ENCODE measurements around the gene HNRNPA0. TPM values are rescaled to one million over a fixed set of nuclear protein-coding genes. Genes with fewer than 3 reads are reported as not detected.

The HNRNPA0 gene
- total RNA-seq, 4 donors from 2014 or later = 9.7 to 16.9 (median 12.8) TPM

- ATAC-seq (ENCODE audit: low FRiP score) = no peak
Measured at GRCh38 chr5:137760719-137761516, 6.8 kb upstream of the HNRNPA0 start.

DNA sequence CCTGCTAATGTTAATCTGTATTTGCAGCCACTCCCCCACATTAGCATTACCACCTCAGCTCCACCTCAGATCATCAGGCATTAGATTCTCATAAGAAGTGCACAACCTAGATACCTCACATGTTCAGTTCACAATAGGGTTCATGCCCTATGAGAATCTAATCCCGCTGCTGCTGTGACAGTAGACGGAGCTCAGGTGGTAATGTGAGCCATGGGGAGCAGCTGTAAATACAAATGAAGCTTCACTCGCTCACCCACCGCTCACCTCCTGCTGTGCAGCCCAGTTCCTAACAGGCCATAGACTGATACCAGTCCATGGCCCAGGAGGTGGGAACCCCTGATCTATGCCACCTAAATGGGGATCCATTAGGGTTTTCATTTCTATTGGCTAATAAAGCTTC is 6.1 kb upstream of the HNRNPA0 start:
- no peak for ATAC-seq (ENCODE audit: low FRiP score)
- no peak for TF ChIP-seq CTCF (IDR thresholded peaks at IDR 0.05)

More at GRCh38 chr5:137760719-137761516, 6.8 kb upstream of the HNRNPA0 start:
- no peak for DNase-seq (ENCODE audit: low spot score)
- no peak for TF ChIP-seq CTCF (IDR thresholded peaks at IDR 0.05)

DNA sequence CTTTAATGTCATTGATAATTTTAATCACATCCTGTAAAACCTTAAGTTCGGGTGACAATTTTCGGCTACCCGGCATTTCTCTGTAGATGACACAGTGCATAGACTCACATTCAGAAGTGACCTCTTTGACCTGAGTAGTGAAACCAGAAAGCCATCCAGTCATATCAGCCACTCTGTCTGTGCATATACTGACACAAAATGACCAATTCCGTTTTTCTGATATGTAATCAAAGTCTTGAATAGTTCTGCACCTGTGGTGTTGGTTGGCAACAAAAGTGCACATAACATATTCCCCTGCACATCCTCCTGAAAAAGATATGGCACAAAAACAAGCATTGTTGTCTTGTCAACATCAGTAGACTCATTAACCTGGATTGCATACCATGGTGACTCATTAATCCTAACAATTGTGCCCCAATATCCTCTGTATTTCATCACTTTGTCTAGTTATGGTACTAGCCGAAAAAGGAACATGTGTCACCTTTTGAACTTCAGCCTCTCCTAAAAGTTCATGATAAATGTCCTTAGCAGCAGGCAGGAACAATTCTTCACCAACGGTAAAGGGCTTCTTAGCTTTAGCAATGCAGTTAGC is 4.6 kb upstream of the HNRNPA0 start:
- ATAC-seq (ENCODE audit: low FRiP score) (no peak), DNase-seq (ENCODE audit: low spot score) (no peak)
- TF ChIP-seq CTCF (IDR thresholded peaks at IDR 0.05) = no peak

More for the DNA sequence above, 6.1 kb upstream of the HNRNPA0 start:
- no peak for DNase-seq (ENCODE audit: low spot score)

GRCh38 chr5:137758121-137758520 is 4.0 kb upstream of the HNRNPA0 start:
- no peak for ATAC-seq (ENCODE audit: low FRiP score)
- no peak for TF ChIP-seq CTCF (IDR thresholded peaks at IDR 0.05)
- no peak for DNase-seq (ENCODE audit: low spot score)

DNA sequence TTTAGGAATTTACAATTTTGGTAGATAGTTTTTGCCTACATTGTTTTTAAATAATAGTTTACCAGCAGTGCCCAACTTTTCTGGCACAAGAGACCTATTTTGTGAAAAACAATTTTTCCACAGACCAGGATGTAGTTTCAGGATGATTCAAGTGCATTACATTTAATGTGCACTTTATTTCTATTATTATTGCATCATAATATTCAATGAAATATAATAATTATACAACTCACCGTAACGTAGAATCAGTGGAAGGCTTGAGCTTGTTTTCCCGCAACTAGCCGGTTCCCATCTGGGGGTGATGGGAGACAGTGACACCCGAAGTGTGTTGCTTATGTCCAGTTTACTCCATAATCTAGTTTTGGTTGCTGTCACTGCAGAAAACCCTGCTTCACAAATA is 3.5 kb upstream of the HNRNPA0 start:
- DNase-seq (ENCODE audit: low spot score) (no peak), ATAC-seq (ENCODE audit: low FRiP score) (no peak)
- TF ChIP-seq CTCF (IDR thresholded peaks at IDR 0.05) = no peak

GRCh38 chr5:137754961-137755762 is 999 bp upstream of the HNRNPA0 start:
- DNase-seq (ENCODE audit: low spot score) (no peak), ATAC-seq (ENCODE audit: low FRiP score) (peak; percentile 30)
- TF ChIP-seq CTCF (IDR thresholded peaks at IDR 0.05) = no peak

Measured in omental fat pad (tissue), 4 donors.